GM23248 (cell line): ENCODE measurements around the gene APOE. TPM values are rescaled to one million over a fixed set of nuclear protein-coding genes. Genes with fewer than 3 reads are reported as not detected.
A peak's percentile ranks its signal among the peaks of the same experiment; 100 is the strongest.

ENCODE experiments used
- DNase-seq: peaks from one replicate; pipeline ENCODE4 v3.0.0-alpha.2; 2015
- H2AFZ ChIP-seq: fragments of 200-600 bp; sonication (generic); 2 replicates; pipeline ENCODE4 v1.6.1; 2016; ENCODE audit warnings: antibody characterized with exemption
- H3F3A ChIP-seq: fragments of 200-600 bp; sonication (generic); 2 replicates; pipeline ENCODE4 v1.6.1; 2016; ENCODE audit warnings: mild to moderate bottlenecking, antibody characterized with exemption, mixed run types; ENCODE audit not compliant: insufficient read depth
- H3K27ac ChIP-seq: fragments of 200-600 bp; sonication (generic); 2 replicates; pipeline ENCODE4 v1.5.1; 2016; ENCODE audit warnings: mild to moderate bottlenecking
- H3K27me3 ChIP-seq: fragments of 200-600 bp; sonication (generic); replicated peaks from 2 replicates; pipeline ENCODE4 v1.6.1; 2016; ENCODE audit warnings: mild to moderate bottlenecking; ENCODE audit not compliant: insufficient read depth
- H3K36me3 ChIP-seq: fragments of 200-600 bp; sonication (generic); 2 replicates; pipeline ENCODE4 v1.6.1; 2016; ENCODE audit warnings: low read depth, mild to moderate bottlenecking
- H3K4me1 ChIP-seq: fragments of 200-600 bp; sonication (generic); 2 replicates; pipeline ENCODE4 v1.6.1; 2016; ENCODE audit warnings: mild to moderate bottlenecking; ENCODE audit not compliant: insufficient read depth
- H3K4me2 ChIP-seq: fragments of 200-600 bp; sonication (generic); one replicate; pipeline ENCODE4 v1.6.1; 2016; ENCODE audit warnings: mild to moderate bottlenecking; ENCODE audit not compliant: unreplicated experiment
- H3K4me3 ChIP-seq: fragments of 200-600 bp; sonication (generic); 2 replicates; pipeline ENCODE4 v1.5.1; 2016; ENCODE audit warnings: mild to moderate bottlenecking
- H3K79me2 ChIP-seq: fragments of 200-600 bp; sonication (generic); 2 replicates; pipeline ENCODE4 v1.6.1; 2016; ENCODE audit warnings: mild to moderate bottlenecking; ENCODE audit not compliant: insufficient read depth
- H3K9ac ChIP-seq: fragments of 200-600 bp; sonication (generic); 2 replicates; pipeline ENCODE4 v1.6.1; 2016; ENCODE audit warnings: mild to moderate bottlenecking
- H3K9me2 ChIP-seq: fragments of 200-600 bp; sonication (generic); 2 replicates; pipeline ENCODE4 v1.6.1; 2016; ENCODE audit warnings: mixed run types, mild to moderate bottlenecking, moderate library complexity; ENCODE audit not compliant: insufficient read depth
- H3K9me3 ChIP-seq: fragments of 200-600 bp; sonication (generic); one replicate; pipeline ENCODE4 v1.6.1; 2017; ENCODE audit warnings: low read depth
- H4K20me1 ChIP-seq: fragments of 200-600 bp; sonication (generic); 2 replicates; pipeline ENCODE4 v1.6.0; 2016; ENCODE audit not compliant: insufficient read depth
- EZH2 ChIP-seq: fragments of 200-600 bp; sonication (generic); IDR thresholded peaks from 2 replicates; pipeline ENCODE4 v1.6.1; 2018; ENCODE audit warnings: antibody characterized with exemption, mild to moderate bottlenecking; ENCODE audit not compliant: insufficient read depth, poor library complexity, severe bottlenecking
- EZH2phosphoT487 ChIP-seq: fragments of 200-600 bp; sonication (generic); IDR thresholded peaks from 2 replicates; pipeline ENCODE4 v1.6.1; 2018; ENCODE audit warnings: antibody characterized with exemption, moderate library complexity, mild to moderate bottlenecking, low read depth; ENCODE audit not compliant: insufficient read depth
- WGBS, 2 experiments: methylation state at CpG; one replicate each; pipeline ENCODE4 v1.1.6; 2015 to 2017; ENCODE audit warnings: low lambda C conversion rate in 2 of 2, low coverage in 1 of 2; ENCODE audit errors: missing lambda C conversion rate in 2 of 2; 5-methylcytosine and 5-hydroxymethylcytosine counted together
- in situ Hi-C: fragments of 300-500 bp; cut with MboI; formaldehyde crosslinking; loops from 2 replicates; pipeline ENCODE4 v1.15.0; 2020
- polyA plus RNA-seq: library from polyadenylated mRNA; unstranded; fragments of >200 nt; fragmentation: Nextera tagmentation; extraction: Ambion mirVana; gene quantifications from 2 replicates; pipeline ENCODE4 v1.2.1, GENCODE V29; 2016
- total RNA-seq: library from RNA; depleted of rRNA; stranded (reverse); fragments of >200 nt; shearing (Covaris generic); gene quantifications from 2 replicates; pipeline ENCODE4 v1.2.3, GENCODE V29; 2014

APOE gene
- total and polyA plus RNA-seq, 2 experiments from 2014 or later = 0.60 to 0.76 TPM

GRCh38 chr19:44894946-44895345 lies 10.7 kb upstream of the APOE start:
- no peaks in the 10 kb centered on the region for H3K36me3 ChIP-seq
- WGBS, 2 experiments = 71 to 78% methylated on average over 9 of the region's 9 CpGs
- peaks cover 49% of the 10 kb centered on the region for H3K79me2 ChIP-seq

GRCh38 chr19:44897835-44898234 lies 7.8 kb upstream of the APOE start:
- H3F3A ChIP-seq = no peaks in the 10 kb centered on the region
- H3K4me1 ChIP-seq = no peaks in the 10 kb centered on the region; the same call in 1 of the 2 replicates
- in situ Hi-C loops = no loop called here
- no peaks in the 10 kb centered on the region for H3K9me3 ChIP-seq
- H3K27ac ChIP-seq = no peak overlapping the region
- 81 to 82% methylated on average over 7 to 8 of the region's 8 CpGs for WGBS, 2 experiments
- DNase-seq = peak; percentile 10
- no peak overlapping the region for H3K4me3 ChIP-seq
- no peak overlapping the region for H3K9ac ChIP-seq
- H3K4me2 ChIP-seq = no peak overlapping the region
- H3K27me3 ChIP-seq = no peaks in the 10 kb centered on the region
- TF ChIP-seq EZH2phosphoT487 (no peak), EZH2 (no peak)
- no peaks in the 10 kb centered on the region for H3K9me2 ChIP-seq
- H3K79me2 ChIP-seq = peaks cover 31% of the 10 kb centered on the region
- no peaks in the 10 kb centered on the region; the same call in 1 of the 2 replicates for H3K36me3 ChIP-seq
- no peaks in the 10 kb centered on the region for H4K20me1 ChIP-seq
- H2AFZ ChIP-seq = no peak overlapping the region

More at GRCh38 chr19:44894946-44895345, 10.7 kb upstream of the APOE start:
- TF ChIP-seq EZH2 = no peak
- TF ChIP-seq EZH2phosphoT487 = no peak
- Histone ChIP-seq H3F3A (peaks cover 2% of the 10 kb centered on the region), H3K9ac (no peak overlapping the region), H3K9me2 (no peaks in the 10 kb centered on the region), H4K20me1 (no peaks in the 10 kb centered on the region), H3K27ac (no peak overlapping the region), H3K9me3 (no peaks in the 10 kb centered on the region), H3K27me3 (no peaks in the 10 kb centered on the region), H3K4me1 (peaks cover 5% of the 10 kb centered on the region), H2AFZ (no peak overlapping the region), H3K4me2 (no peak overlapping the region), H3K4me3 (no peak overlapping the region)
- in situ Hi-C loops = no loop called here
- no peak for DNase-seq

- Histone ChIP-seq H3K9me3 (no peaks in the 10 kb centered on the region), H3K9ac (no peak overlapping the region), H3K9me2 (no peaks in the 10 kb centered on the region), H3K27me3 (peaks cover 7% of the 10 kb centered on the region), H3K27ac (no peak overlapping the region), H3F3A (no peaks in the 10 kb centered on the region), H3K4me2 (no peak overlapping the region), H4K20me1 (no peaks in the 10 kb centered on the region), H3K4me3 (no peak overlapping the region), H3K4me1 (no peaks in the 10 kb centered on the region; the same call in 1 of the 2 replicates), H3K79me2 (peaks cover 11% of the 10 kb centered on the region; the same call in 1 of the 2 replicates), H3K36me3 (no peaks in the 10 kb centered on the region; the same call in 1 of the 2 replicates), H2AFZ (no peak overlapping the region)
- WGBS, 2 experiments = 93 to 95% methylated on average over 18 to 19 of the region's 19 CpGs
- no peak for DNase-seq
- TF ChIP-seq EZH2 (no peak), EZH2phosphoT487 (no peak)
- in situ Hi-C loops = no loop called here
Observed at GRCh38 chr19:44900328-44901244, 5.0 kb upstream of the APOE start.

DNA sequence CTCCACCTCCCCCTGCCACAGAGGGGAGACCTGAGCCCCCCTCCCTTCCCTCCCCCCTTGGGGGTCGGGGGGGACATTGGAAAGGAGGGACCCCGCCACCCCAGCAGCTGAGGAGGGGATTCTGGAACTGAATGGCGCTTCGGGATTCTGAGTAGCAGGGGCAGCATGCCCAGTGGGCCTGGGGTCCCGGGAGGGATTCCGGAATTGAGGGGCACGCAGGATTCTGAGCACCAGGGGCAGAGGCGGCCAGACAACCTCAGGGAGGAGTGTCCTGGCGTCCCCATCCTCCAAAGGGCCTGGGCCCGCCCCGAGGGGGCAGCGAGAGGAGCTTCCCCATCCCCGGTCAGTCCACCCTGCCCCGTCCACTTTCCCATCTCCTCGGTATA lies 2.4 kb upstream of the APOE start:
- DNase-seq = no peak
- Histone ChIP-seq H3K4me1 (no peaks in the 10 kb centered on the region; the same call in 1 of the 2 replicates), H3K9ac (no peak overlapping the region), H3K79me2 (no peaks in the 10 kb centered on the region), H4K20me1 (no peaks in the 10 kb centered on the region), H3K27me3 (peaks cover 14% of the 10 kb centered on the region), H2AFZ (no peak overlapping the region), H3K4me3 (no peak overlapping the region), H3K27ac (no peak overlapping the region), H3K9me3 (no peaks in the 10 kb centered on the region), H3K9me2 (no peaks in the 10 kb centered on the region), H3F3A (no peaks in the 10 kb centered on the region), H3K4me2 (no peak overlapping the region), H3K36me3 (no peaks in the 10 kb centered on the region; the same call in 1 of the 2 replicates)
- in situ Hi-C loops = no loop called here
- TF ChIP-seq EZH2phosphoT487 (no peak), EZH2 (no peak)
- WGBS, 2 experiments = 69 to 73% methylated on average over 11 to 15 of the region's 15 CpGs
